Lung (tissue), 12 donors: ENCODE measurements around the gene XPO5. TPM values are rescaled to one million over a fixed set of nuclear protein-coding genes. Genes with fewer than 3 reads are reported as not detected.
"Not testable (repeated sequence)": the region's sequence is repeated elsewhere in the genome, so short reads cannot be mapped to it uniquely, and the experiment has no call there.

ENCODE experiments used
- ATAC-seq: fragments of 200-7000 bp; cut with Tn5 transposase; one replicate; pipeline ENCODE4 v1.9.1; 2020; ENCODE audit warnings: moderate number of reproducible peaks; ENCODE audit not compliant: insufficient read depth, low FRiP score
- DNase-seq, 3 donors: peaks; one replicate each; pipeline ENCODE4 v3.0.0-alpha.2; 2013 to 2017
- H3K27ac ChIP-seq, 2 donors: one replicate each; pipeline ENCODE4 v1.5.1; 2013; ENCODE audit warnings: mild to moderate bottlenecking in 2 of 2, moderate library complexity in 2 of 2, control low read depth in 1 of 2, inconsistent platforms in 1 of 2, low read depth in 1 of 2, low read length in 1 of 2
- H3K27me3 ChIP-seq, 3 donors: one replicate each; pipeline ENCODE4 v1.5.1; 2013; ENCODE audit warnings: low read length in 2 of 3; ENCODE audit not compliant: control insufficient read depth in 3 of 3, insufficient read depth in 3 of 3
- H3K36me3 ChIP-seq, 4 donors: one replicate each; pipeline ENCODE4 v1.5.1; 2013; ENCODE audit warnings: low read length in 4 of 4, mild to moderate bottlenecking in 1 of 4, moderate library complexity in 1 of 4; ENCODE audit not compliant: control insufficient read depth in 4 of 4, insufficient read depth in 4 of 4
- H3K4me1 ChIP-seq, 5 donors: one replicate each; pipeline ENCODE4 v1.5.1; 2013; ENCODE audit warnings: low read length in 5 of 5, mild to moderate bottlenecking in 2 of 5, moderate library complexity in 1 of 5; ENCODE audit not compliant: control insufficient read depth in 5 of 5, insufficient read depth in 5 of 5
- H3K4me3 ChIP-seq: one replicate; pipeline ENCODE4 v1.5.1; 2013; ENCODE audit warnings: mild to moderate bottlenecking, control low read depth, moderate library complexity
- H3K9ac ChIP-seq, 2 donors: one replicate each; pipeline ENCODE4 v1.5.1; 2013; ENCODE audit warnings: low read length in 2 of 2, control low read depth in 1 of 2; ENCODE audit not compliant: insufficient read depth in 1 of 2
- H3K9me3 ChIP-seq, 4 donors: one replicate each; pipeline ENCODE4 v1.5.1; 2013; ENCODE audit warnings: low read length in 3 of 4, mild to moderate bottlenecking in 1 of 4, moderate library complexity in 1 of 4; ENCODE audit not compliant: control insufficient read depth in 4 of 4, insufficient read depth in 3 of 4
- WGBS, 2 donors: extraction: QIAGEN DNeasy Blood & Tissue Kit; methylation state at CpG; one replicate each; pipeline ENCODE4 v1.1.7; 2013; 5-methylcytosine and 5-hydroxymethylcytosine counted together
- polyA plus RNA-seq, 2 donors: library from polyadenylated mRNA; stranded (reverse); fragments of 200-250 nt; gene quantifications; one replicate each; pipeline ENCODE4 v1.2.1, GENCODE V29; 2013
- total RNA-seq, 2 donors: library from RNA; depleted of rRNA in 1 of 2; stranded (reverse); fragments of >200 nt in 1 of 2; gene quantifications; one replicate each; pipeline ENCODE4 v1.2.1, GENCODE V29; 2014 to 2021
- TF ChIP-seq, protein P1 (sequence below): IDR thresholded peaks from 2 replicates; pipeline ENCODE4 v1.5.1; 2012; ENCODE audit warnings: mild to moderate bottlenecking; ENCODE audit errors: control extremely low read depth, extremely low read depth
- donor health status: control.
- donor health status: control.
- donor health status: Bipolar disorder and iron deficiency.
- donor health status: healthy.
- donor health status: DM: yes; HTN: yes; CAD: no.

The XPO5 gene
- total and polyA plus RNA-seq, 4 donors: 9.3 to 30.1 (median 16.3) TPM

DNA sequence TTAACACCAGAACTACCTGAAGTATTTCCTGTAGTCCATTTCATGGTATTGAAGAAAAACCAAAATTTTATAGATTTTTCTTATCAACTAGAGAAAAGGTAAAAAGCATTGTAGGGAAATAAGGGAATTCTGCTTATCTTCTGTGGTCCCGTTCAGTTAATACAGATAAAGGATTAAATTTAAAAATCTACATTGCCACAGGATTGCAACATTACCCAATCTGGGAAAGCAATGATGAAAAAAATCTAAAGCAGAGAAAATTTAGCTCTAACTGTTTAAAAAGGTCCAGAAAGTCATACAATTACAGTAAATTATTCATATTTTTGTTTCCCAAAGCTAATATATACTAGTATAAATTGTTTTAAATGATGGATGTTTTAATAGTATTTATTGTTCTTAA lies 18.1 kb upstream of the XPO5 start:
- H3K36me3 ChIP-seq: peaks cover 4 to 12% (median 7%) of the 10 kb centered on the region in 4 donors
- ATAC-seq (no peak), DNase-seq (peak in 1 of 3 donors; percentile 14)
- no peak overlapping the region for H3K4me3 ChIP-seq
- no peaks in the 10 kb centered on the region for H3K27me3 ChIP-seq
- no peaks in the 10 kb centered on the region for H3K4me1 ChIP-seq
- no peak overlapping the region for H3K9ac ChIP-seq
- H3K27ac ChIP-seq: no peak overlapping the region
- WGBS, 2 donors: 37 to 66% methylated on average over 1 of the region's 1 CpG
- TF ChIP-seq, protein P1, sequence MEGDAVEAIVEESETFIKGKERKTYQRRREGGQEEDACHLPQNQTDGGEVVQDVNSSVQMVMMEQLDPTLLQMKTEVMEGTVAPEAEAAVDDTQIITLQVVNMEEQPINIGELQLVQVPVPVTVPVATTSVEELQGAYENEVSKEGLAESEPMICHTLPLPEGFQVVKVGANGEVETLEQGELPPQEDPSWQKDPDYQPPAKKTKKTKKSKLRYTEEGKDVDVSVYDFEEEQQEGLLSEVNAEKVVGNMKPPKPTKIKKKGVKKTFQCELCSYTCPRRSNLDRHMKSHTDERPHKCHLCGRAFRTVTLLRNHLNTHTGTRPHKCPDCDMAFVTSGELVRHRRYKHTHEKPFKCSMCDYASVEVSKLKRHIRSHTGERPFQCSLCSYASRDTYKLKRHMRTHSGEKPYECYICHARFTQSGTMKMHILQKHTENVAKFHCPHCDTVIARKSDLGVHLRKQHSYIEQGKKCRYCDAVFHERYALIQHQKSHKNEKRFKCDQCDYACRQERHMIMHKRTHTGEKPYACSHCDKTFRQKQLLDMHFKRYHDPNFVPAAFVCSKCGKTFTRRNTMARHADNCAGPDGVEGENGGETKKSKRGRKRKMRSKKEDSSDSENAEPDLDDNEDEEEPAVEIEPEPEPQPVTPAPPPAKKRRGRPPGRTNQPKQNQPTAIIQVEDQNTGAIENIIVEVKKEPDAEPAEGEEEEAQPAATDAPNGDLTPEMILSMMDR: no peak
- H3K9me3 ChIP-seq: no peaks in the 10 kb centered on the region

DNA sequence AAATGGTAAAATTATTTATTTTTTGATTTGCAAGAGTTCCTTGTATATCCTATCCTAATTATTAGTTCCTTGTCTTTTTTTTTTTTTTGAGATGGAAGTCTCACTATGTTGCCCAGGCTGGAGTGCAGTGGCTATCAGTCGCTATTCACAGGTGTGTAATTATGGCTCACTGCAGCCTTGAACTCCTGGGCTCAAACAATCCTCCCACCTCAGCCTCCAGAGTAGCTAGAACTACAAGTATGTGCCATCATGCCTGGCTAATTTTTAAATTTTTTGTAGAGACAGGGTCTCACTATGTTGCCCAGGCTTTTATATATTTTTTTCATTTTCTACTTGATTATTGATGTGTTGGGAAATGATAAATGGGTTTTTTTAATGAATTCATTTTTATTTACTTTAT lies 13.7 kb upstream of the XPO5 start:
- peaks cover 6 to 26% (median 15%) of the 10 kb centered on the region in 4 donors for H3K36me3 ChIP-seq
- not testable (repeated sequence) for DNase-seq, H3K27ac ChIP-seq, H3K27me3 ChIP-seq, H3K9me3 ChIP-seq, H3K4me3 ChIP-seq, H3K9ac ChIP-seq, H3K4me1 ChIP-seq, ATAC-seq
- 95 to 97% methylated on average over 1 of the region's 1 CpG for WGBS, 2 donors

DNA sequence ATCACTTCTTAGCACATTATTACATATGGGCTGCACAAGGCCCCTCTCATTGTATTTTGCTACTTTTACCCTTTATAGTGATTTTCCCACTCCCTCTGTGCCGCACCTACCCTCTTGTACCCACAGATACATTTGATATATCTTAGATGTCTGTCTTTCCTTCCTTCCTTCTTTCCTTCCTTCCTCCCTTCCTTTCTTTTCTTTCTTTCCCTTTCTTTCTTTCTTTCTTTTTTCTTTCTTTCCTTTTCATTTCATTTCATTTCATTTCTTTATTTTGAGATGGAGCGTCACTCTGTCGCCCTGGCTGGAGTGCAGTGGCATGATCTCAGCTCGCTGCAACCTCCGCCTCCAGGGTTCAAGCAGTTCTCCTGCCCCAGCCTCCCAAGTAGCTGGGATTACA lies 12.4 kb upstream of the XPO5 start:
- H3K9ac ChIP-seq: no peak overlapping the region
- no peaks in the 10 kb centered on the region for H3K27me3 ChIP-seq
- DNase-seq (no peak), ATAC-seq (no peak)
- no peak overlapping the region for H3K27ac ChIP-seq
- H3K4me1 ChIP-seq: no peaks in the 10 kb centered on the region
- peaks cover 16 to 32% (median 23%) of the 10 kb centered on the region in 4 donors for H3K36me3 ChIP-seq
- no peaks in the 10 kb centered on the region for H3K9me3 ChIP-seq
- TF ChIP-seq, protein P1: no peak
- H3K4me3 ChIP-seq: no peak overlapping the region
- WGBS, 2 donors: 97 to 98% methylated on average over 5 of the region's 5 CpGs

DNA sequence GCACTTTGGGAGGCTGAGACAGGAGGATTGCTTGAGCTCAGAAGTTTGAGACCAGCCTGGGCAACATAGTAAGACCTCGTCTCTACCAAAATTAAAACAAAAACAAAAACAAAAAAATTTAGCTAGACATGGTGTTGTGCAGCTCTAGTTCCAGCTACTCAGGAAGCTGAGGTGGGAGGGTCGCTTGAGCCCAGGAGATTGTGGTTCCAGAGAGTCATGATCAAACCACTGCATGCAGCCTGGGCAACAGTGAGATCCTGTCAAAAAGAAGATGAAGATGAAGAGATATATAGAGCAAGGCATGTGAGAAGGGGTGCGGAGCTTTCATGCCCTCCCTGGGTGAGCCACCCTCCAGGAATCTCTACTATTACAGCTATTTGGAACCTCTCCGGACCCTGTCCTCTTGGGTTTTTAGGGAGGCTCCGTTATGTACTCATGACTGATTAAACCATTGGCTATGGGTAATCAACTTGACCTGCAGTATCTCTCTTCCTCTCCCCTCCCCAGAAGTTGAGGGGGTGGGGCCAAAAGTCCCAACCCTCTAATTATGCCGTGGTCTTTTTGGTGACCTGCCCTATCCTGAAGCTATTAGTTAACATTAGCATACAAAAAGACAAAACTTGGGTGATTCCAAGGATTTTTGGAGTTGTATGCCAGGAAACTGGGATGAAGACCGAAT lies 9.2 kb upstream of the XPO5 start:
- Histone ChIP-seq H3K27ac (no peak overlapping the region), H3K9ac (no peak overlapping the region), H3K36me3 (peaks cover 17 to 27% (median 23%) of the 10 kb centered on the region in 4 donors), H3K9me3 (no peaks in the 10 kb centered on the region), H3K4me3 (no peak overlapping the region), H3K4me1 (no peaks in the 10 kb centered on the region), H3K27me3 (no peaks in the 10 kb centered on the region)
- DNase-seq (no peak), ATAC-seq (no peak)
- 86 to 90% methylated on average over 7 of the region's 7 CpGs for WGBS, 2 donors
- TF ChIP-seq, protein P1: no peak
